GM21576 (cell line): ENCODE measurements around the gene TUBGCP4.

Experiments used
- ATAC-seq: cut with Tn5 transposase; IDR thresholded peaks from one replicate; pipeline ENCODE4 v1.9.1; 2021; ENCODE audit warnings: mild to moderate bottlenecking, moderate library complexity; ENCODE audit not compliant: unreplicated experiment

Gene TUBGCP4

GRCh38 chr15:43402255-43402654, 31.4 kb downstream of the TUBGCP4 start:
- no peak for ATAC-seq

- ATAC-seq, result no peak
Observed at GRCh38 chr15:43403616-43404015, 32.7 kb downstream of the TUBGCP4 start.

GRCh38 chr15:43404130-43404529, 33.2 kb downstream of the TUBGCP4 start:
- no peak for ATAC-seq

GRCh38 chr15:43406189-43406588, 35.3 kb downstream of the TUBGCP4 start:
- ATAC-seq, result no peak

- no peak for ATAC-seq
Observed at GRCh38 chr15:43406808-43407207, 35.9 kb downstream of the TUBGCP4 start.

- no peak for ATAC-seq
Observed at GRCh38 chr15:43408789-43409188, 37.9 kb downstream of the TUBGCP4 start.

GRCh38 chr15:43410572-43411214, 39.8 kb downstream of the TUBGCP4 start:
- no peak for ATAC-seq

- no peak for ATAC-seq
Observed at GRCh38 chr15:43412096-43412495, 41.2 kb downstream of the TUBGCP4 start.

GRCh38 chr15:43414196-43414595, 43.3 kb downstream of the TUBGCP4 start:
- no peak for ATAC-seq

- no peak for ATAC-seq
Observed at GRCh38 chr15:43420435-43420834, 49.5 kb downstream of the TUBGCP4 start.

GRCh38 chr15:43420876-43421275, 50.0 kb downstream of the TUBGCP4 start:
- ATAC-seq, result no peak

- ATAC-seq, result no peak
Observed at GRCh38 chr15:43423793-43424192, 52.9 kb downstream of the TUBGCP4 start.

- no peak for ATAC-seq
Observed at GRCh38 chr15:43429687-43430086, 58.8 kb downstream of the TUBGCP4 start.

GRCh38 chr15:43433165-43433564, 62.3 kb downstream of the TUBGCP4 start:
- no peak for ATAC-seq

- no peak for ATAC-seq
Observed at GRCh38 chr15:43433661-43434303, 62.9 kb downstream of the TUBGCP4 start.

GRCh38 chr15:43434446-43434845, 63.5 kb downstream of the TUBGCP4 start:
- ATAC-seq, result no peak

GRCh38 chr15:43436395-43436794, 65.5 kb downstream of the TUBGCP4 start:
- no peak for ATAC-seq

GRCh38 chr15:43439268-43439667, 68.4 kb downstream of the TUBGCP4 start:
- no peak for ATAC-seq

GRCh38 chr15:43440721-43441281, 69.9 kb downstream of the TUBGCP4 start:
- ATAC-seq, result no peak

- no peak for ATAC-seq
Observed at GRCh38 chr15:43441316-43441715, 70.4 kb downstream of the TUBGCP4 start.

- no peak for ATAC-seq
Observed at GRCh38 chr15:43446344-43446743, 75.4 kb downstream of the TUBGCP4 start.

GRCh38 chr15:43449981-43450380, 79.1 kb downstream of the TUBGCP4 start:
- ATAC-seq, result no peak
